Measurements from ENCODE around the gene WASF3.

DNA sequence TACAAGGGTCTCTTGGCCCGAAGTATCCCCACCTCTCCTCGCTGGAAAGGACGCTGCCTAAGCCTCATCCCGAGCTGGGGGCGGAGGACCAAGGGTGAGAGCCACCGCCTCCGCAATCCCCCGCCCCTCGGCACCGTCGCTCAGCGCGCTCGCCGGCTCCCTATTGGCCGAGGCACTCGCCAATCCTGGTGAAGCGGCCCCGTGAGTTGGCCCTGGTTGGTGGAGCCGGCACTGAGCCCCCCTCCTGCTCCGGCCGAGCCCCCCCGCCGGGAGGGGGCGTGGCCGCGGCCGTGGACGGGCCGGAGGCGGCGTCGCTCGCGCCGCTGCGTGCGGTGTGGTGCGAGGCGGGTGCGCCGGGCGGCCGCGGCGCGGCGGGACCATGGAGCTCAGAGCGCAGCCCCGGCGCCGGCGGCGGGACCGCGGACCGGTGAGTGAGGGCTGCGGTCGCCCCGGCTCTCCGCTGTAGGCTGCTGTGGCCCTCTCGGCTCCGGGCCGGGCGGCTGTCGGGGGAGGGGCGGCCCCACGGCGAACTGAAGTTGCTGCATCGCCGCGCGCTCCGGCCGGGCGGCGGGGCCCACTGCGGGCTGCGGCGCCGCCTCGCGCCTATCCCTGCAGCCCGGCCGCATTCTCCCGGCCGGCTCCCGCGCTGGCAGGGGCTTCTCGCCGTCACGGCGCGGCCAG, at the start of gene WASF3:
- TF ChIP-seq, protein P1, sequence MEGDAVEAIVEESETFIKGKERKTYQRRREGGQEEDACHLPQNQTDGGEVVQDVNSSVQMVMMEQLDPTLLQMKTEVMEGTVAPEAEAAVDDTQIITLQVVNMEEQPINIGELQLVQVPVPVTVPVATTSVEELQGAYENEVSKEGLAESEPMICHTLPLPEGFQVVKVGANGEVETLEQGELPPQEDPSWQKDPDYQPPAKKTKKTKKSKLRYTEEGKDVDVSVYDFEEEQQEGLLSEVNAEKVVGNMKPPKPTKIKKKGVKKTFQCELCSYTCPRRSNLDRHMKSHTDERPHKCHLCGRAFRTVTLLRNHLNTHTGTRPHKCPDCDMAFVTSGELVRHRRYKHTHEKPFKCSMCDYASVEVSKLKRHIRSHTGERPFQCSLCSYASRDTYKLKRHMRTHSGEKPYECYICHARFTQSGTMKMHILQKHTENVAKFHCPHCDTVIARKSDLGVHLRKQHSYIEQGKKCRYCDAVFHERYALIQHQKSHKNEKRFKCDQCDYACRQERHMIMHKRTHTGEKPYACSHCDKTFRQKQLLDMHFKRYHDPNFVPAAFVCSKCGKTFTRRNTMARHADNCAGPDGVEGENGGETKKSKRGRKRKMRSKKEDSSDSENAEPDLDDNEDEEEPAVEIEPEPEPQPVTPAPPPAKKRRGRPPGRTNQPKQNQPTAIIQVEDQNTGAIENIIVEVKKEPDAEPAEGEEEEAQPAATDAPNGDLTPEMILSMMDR (conservative IDR thresholded peaks at IDR 0.05; ENCODE audit: low read depth, low read length) = no peak
- no peak for TF ChIP-seq EZH2 (IDR thresholded peaks at IDR 0.05; ENCODE audit: borderline replicate concordance, low read depth, low read length, poor library complexity, severe bottlenecking)

Data from A673 (cell line).